ENCODE measurements around the gene C3orf20.

GRCh38 chr3:14768881-14769280, 93.9 kb downstream of the C3orf20 start:
- TF ChIP-seq EZH2 (IDR thresholded peaks at IDR 0.05; ENCODE audit: insufficient read depth, poor library complexity, severe bottlenecking) (no peak), EZH2phosphoT487 (IDR thresholded peaks at IDR 0.05; ENCODE audit: insufficient read depth, low read depth) (no peak)

All from GM23248 (cell line).